Measurements from ENCODE around the gene PRKCH. TPM values are rescaled to one million over a fixed set of nuclear protein-coding genes. Genes with fewer than 3 reads are reported as not detected.
A peak's percentile ranks its signal among the peaks of the same experiment; 100 is the strongest.

PRKCH gene
- total and polyA plus RNA-seq, 3 donors from 2014 or later, result 15.0 to 26.8 (median 25.4) TPM

GRCh38 chr14:61486930-61487495 is 165.6 kb downstream of the PRKCH start:
- Histone ChIP-seq H3K27me3 (no peaks in the 10 kb centered on the region), H3K9me3 (no peaks in the 10 kb centered on the region), H3K27ac (peak overlapping the region in 1 of 2 donors; percentile 25), H3K36me3 (ENCODE audit: low read depth, missing control alignments) (no peaks in the 10 kb centered on the region), H3K4me1 (peaks cover 16% of the 10 kb centered on the region), H3K4me3 (no peak overlapping the region)
- no peak for TF ChIP-seq CTCF (IDR thresholded peaks at IDR 0.05)
- TF ChIP-seq POLR2A (IDR thresholded peaks at IDR 0.05), result no peak
- intact Hi-C loops (cut with DNase I; ENCODE audit: low total_unique reads), result no loop called here
- WGBS, 2 donors, result 60 to 70% methylated on average over 5 of the region's 5 CpGs
- DNase-seq, result no peak

- Histone ChIP-seq H3K4me1 (peaks cover 16% of the 10 kb centered on the region), H3K36me3 (ENCODE audit: low read depth, missing control alignments) (no peaks in the 10 kb centered on the region), H3K27ac (peak overlapping the region; percentile 10 to 22), H3K27me3 (no peaks in the 10 kb centered on the region), H3K9me3 (no peaks in the 10 kb centered on the region), H3K4me3 (no peak overlapping the region)
- no peak for DNase-seq
- TF ChIP-seq CTCF (IDR thresholded peaks at IDR 0.05) (no peak), POLR2A (IDR thresholded peaks at IDR 0.05) (no peak)
- intact Hi-C loops (cut with DNase I; ENCODE audit: low total_unique reads), result no loop called here
- 64 to 69% methylated on average over 4 of the region's 4 CpGs for WGBS, 2 donors
These were observed 167.3 kb downstream of the PRKCH start for GRCh38 chr14:61488417-61489401.

- Histone ChIP-seq H3K27ac (peak overlapping the region; percentile 10 to 22), H3K4me1 (peaks cover 16% of the 10 kb centered on the region), H3K9me3 (no peaks in the 10 kb centered on the region), H3K36me3 (ENCODE audit: low read depth, missing control alignments) (no peaks in the 10 kb centered on the region), H3K27me3 (no peaks in the 10 kb centered on the region), H3K4me3 (no peak overlapping the region)
- intact Hi-C loops (cut with DNase I; ENCODE audit: low total_unique reads), result no loop called here
- TF ChIP-seq POLR2A (IDR thresholded peaks at IDR 0.05), result no peak
- DNase-seq, result no peak
- WGBS, 2 donors, result 62 to 83% methylated on average over 2 of the region's 2 CpGs
These were observed 168.1 kb downstream of the PRKCH start for GRCh38 chr14:61489512-61489911.

GRCh38 chr14:61489932-61490331 is 168.6 kb downstream of the PRKCH start:
- Histone ChIP-seq H3K4me1 (peaks cover 16% of the 10 kb centered on the region), H3K27me3 (no peaks in the 10 kb centered on the region), H3K4me3 (no peak overlapping the region), H3K36me3 (ENCODE audit: low read depth, missing control alignments) (no peaks in the 10 kb centered on the region), H3K9me3 (no peaks in the 10 kb centered on the region), H3K27ac (peak overlapping the region in 1 of 2 donors; percentile 10)
- 71 to 72% methylated on average over 6 of the region's 6 CpGs for WGBS, 2 donors
- TF ChIP-seq POLR2A (IDR thresholded peaks at IDR 0.05) (no peak), CTCF (IDR thresholded peaks at IDR 0.05) (no peak)
- intact Hi-C loops (cut with DNase I; ENCODE audit: low total_unique reads), result no loop called here
- DNase-seq, result peak; percentile 35

- no peaks in the 10 kb centered on the region for H3K36me3 ChIP-seq (ENCODE audit: low read depth, missing control alignments)
- no peaks in the 10 kb centered on the region for H3K9me3 ChIP-seq
- no peak for TF ChIP-seq POLR2A (IDR thresholded peaks at IDR 0.05)
- no peak for TF ChIP-seq CTCF (IDR thresholded peaks at IDR 0.05)
- intact Hi-C loops (cut with DNase I; ENCODE audit: low total_unique reads), result no loop called here
- DNase-seq, result no peak
- no peak overlapping the region for H3K4me3 ChIP-seq
- peaks cover 16% of the 10 kb centered on the region for H3K4me1 ChIP-seq
- 0% methylated on average over 1 of the region's 1 CpG for WGBS, 2 donors
- H3K27ac ChIP-seq, result peak overlapping the region in 1 of 2 donors; percentile 9
- H3K27me3 ChIP-seq, result no peaks in the 10 kb centered on the region
These were observed 169.8 kb downstream of the PRKCH start for GRCh38 chr14:61491224-61491623.
